ENCODE measurements around the gene HOXC9. TPM values are rescaled to one million over a fixed set of nuclear protein-coding genes. Genes with fewer than 3 reads are reported as not detected.

Gene HOXC9
- total RNA-seq, 4 donors from 2014 or later, result 1.7 to 13.2 (median 1.9) TPM; not detected in 1

- peaks cover 0 to 28% (median 6%) of the 10 kb centered on the region in 4 donors for H3K4me1 ChIP-seq
- H3K27ac ChIP-seq, result peak overlapping the region in 3 of 4 donors; percentile 27 to 85 (median 51)
- H3K4me3 ChIP-seq, result no peak overlapping the region
- no peaks in the 10 kb centered on the region for H3K36me3 ChIP-seq
- H3K9me3 ChIP-seq, result no peaks in the 10 kb centered on the region
- peaks cover 0 to 32% of the 10 kb centered on the region in 2 donors for H3K27me3 ChIP-seq
- TF ChIP-seq CTCF (IDR thresholded peaks at IDR 0.05) (no peak), POLR2A (IDR thresholded peaks at IDR 0.05) (no peak)
- DNase-seq, result no peak
Measured at GRCh38 chr12:54007538-54008259, 7.7 kb downstream of the HOXC9 start.

GRCh38 chr12:54008260-54008552 is 8.2 kb downstream of the HOXC9 start:
- TF ChIP-seq CTCF (IDR thresholded peaks at IDR 0.05) (no peak), POLR2A (IDR thresholded peaks at IDR 0.05) (no peak)
- peaks cover 0 to 28% (median 6%) of the 10 kb centered on the region in 4 donors for H3K4me1 ChIP-seq
- H3K4me3 ChIP-seq, result peak overlapping the region in 1 of 4 donors; percentile 49
- no peaks in the 10 kb centered on the region for H3K36me3 ChIP-seq
- H3K27me3 ChIP-seq, result peaks cover 0 to 32% of the 10 kb centered on the region in 2 donors
- DNase-seq, result no peak
- peak overlapping the region in 3 of 4 donors; percentile 27 to 85 (median 83) for H3K27ac ChIP-seq
- H3K9me3 ChIP-seq, result no peaks in the 10 kb centered on the region

GRCh38 chr12:54009171-54010052 is 9.5 kb downstream of the HOXC9 start:
- peaks cover 0 to 35% of the 10 kb centered on the region in 2 donors for H3K27me3 ChIP-seq
- H3K4me3 ChIP-seq, result peak overlapping the region; percentile 22 to 49 (median 38)
- H3K9me3 ChIP-seq, result no peaks in the 10 kb centered on the region
- TF ChIP-seq CTCF (IDR thresholded peaks at IDR 0.05), result no peak
- TF ChIP-seq POLR2A (IDR thresholded peaks at IDR 0.05), result no peak
- peak overlapping the region; percentile 6 to 85 (median 72) for H3K27ac ChIP-seq
- peaks cover 0 to 28% (median 6%) of the 10 kb centered on the region in 4 donors for H3K4me1 ChIP-seq
- DNase-seq, result no peak
- H3K36me3 ChIP-seq, result no peaks in the 10 kb centered on the region

- Histone ChIP-seq H3K36me3 (no peaks in the 10 kb centered on the region), H3K4me3 (peak overlapping the region; percentile 7 to 49 (median 38)), H3K27ac (peak overlapping the region; percentile 6 to 85 (median 72)), H3K9me3 (no peaks in the 10 kb centered on the region), H3K4me1 (peaks cover 0 to 32% (median 6%) of the 10 kb centered on the region in 4 donors), H3K27me3 (peaks cover 0 to 42% of the 10 kb centered on the region in 2 donors)
- no peak for DNase-seq
- TF ChIP-seq POLR2A (IDR thresholded peaks at IDR 0.05), result no peak
- TF ChIP-seq CTCF (IDR thresholded peaks at IDR 0.05), result no peak
Measured at GRCh38 chr12:54010053-54010971, 10.4 kb downstream of the HOXC9 start.
